ENCODE data around the gene C1orf141.

DNA sequence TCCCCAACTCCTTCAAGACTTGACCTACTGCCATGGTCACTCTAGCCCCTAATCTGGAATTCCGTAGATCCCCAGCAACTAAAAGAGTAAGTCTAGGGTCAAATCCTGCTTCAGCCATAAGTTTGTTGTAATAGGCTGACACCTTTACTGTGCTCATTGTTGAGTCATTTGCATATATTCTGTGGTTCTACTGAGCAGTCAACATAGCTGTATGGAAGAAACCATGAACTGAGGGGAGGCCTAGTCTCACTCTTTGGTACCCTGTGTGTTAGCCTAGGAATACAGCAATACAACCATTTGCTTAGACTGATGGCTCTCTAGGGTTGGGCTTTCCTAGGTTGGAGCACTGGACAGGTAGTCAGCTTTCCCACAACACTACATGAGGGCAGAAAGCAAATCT is 57.2 kb downstream of the C1orf141 start:
- TF ChIP-seq POLR2A (IDR thresholded peaks at IDR 0.05) = no peak
- TF ChIP-seq, protein P1, sequence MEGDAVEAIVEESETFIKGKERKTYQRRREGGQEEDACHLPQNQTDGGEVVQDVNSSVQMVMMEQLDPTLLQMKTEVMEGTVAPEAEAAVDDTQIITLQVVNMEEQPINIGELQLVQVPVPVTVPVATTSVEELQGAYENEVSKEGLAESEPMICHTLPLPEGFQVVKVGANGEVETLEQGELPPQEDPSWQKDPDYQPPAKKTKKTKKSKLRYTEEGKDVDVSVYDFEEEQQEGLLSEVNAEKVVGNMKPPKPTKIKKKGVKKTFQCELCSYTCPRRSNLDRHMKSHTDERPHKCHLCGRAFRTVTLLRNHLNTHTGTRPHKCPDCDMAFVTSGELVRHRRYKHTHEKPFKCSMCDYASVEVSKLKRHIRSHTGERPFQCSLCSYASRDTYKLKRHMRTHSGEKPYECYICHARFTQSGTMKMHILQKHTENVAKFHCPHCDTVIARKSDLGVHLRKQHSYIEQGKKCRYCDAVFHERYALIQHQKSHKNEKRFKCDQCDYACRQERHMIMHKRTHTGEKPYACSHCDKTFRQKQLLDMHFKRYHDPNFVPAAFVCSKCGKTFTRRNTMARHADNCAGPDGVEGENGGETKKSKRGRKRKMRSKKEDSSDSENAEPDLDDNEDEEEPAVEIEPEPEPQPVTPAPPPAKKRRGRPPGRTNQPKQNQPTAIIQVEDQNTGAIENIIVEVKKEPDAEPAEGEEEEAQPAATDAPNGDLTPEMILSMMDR (IDR thresholded peaks at IDR 0.05) = no peak
